Ecto neural progenitor cell (in vitro differentiated cells): Measurements from ENCODE around the gene MYPN.

Experiments used
- DNase-seq: peaks from one replicate; pipeline ENCODE4 v3.0.0-alpha.2; 2018; ENCODE audit warnings: low spot score

The MYPN gene

DNA sequence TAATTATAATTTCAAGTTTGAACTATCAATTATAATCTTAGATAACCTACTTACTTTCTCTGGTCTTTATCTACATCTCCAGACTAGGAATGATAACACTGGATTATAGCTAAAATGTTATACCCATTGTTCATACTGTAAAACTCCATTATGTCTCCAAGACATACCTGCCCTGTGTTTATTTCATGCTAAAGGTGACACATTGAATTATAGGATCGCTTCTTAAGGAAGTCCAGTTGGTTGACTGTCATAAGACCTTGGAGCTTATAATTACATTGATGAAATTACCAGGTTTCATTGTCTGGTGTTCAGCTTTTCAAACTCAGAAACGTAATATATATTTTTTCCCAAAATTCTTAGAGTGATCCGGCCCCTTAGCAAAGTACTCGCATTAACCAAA is 18.7 kb upstream of the MYPN start:
- DNase-seq: no peak

DNA sequence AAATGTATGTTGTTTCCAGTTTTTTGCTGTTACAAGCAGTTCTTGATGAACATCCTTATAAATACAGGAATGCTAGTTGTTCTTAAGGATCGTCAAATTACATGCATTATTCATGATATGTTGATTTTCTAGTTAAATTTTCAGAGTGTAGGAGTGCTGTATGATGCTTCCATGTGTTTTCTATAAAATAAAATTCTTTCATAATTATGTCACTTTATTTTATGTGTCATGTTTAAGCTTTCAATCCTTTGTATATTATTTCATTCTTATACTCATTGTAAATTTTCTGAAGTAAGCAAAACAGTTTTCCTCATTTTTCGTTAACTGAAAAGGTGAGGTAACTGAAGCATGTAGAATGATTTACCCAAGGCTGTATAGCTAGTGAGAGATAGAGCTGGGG is 16.8 kb upstream of the MYPN start:
- no peak for DNase-seq

DNA sequence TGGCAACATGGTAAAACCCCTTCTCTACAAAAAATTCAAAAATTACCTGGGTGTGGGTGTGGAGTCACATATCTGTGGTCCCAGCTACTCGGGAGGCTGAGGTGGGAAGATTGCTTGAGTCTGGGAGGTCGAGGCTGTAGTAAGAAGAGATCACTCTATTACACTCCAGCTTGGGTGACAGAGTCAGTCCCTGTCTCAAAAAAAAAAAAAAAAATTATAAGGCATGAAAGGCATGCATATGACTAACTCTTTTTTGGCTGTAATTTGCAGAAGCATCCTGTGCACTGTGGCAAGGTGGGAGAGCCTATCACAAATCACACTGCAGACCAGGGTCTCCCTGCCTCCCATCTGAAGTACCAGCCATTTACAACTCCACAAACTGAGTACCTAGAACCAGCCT is 14.1 kb upstream of the MYPN start:
- DNase-seq: no peak

- no peak for DNase-seq
Observed at GRCh38 chr10:68096913-68097516, 12.3 kb upstream of the MYPN start.

- no peak for DNase-seq
Observed at GRCh38 chr10:68099736-68100135, 9.6 kb upstream of the MYPN start.

GRCh38 chr10:68101066-68101465 is 8.2 kb upstream of the MYPN start:
- DNase-seq: no peak

- no peak for DNase-seq
Observed at GRCh38 chr10:68103261-68103878, 5.9 kb upstream of the MYPN start.

GRCh38 chr10:68103901-68104300 is 5.4 kb upstream of the MYPN start:
- DNase-seq: no peak

- no peak for DNase-seq
Observed at GRCh38 chr10:68105820-68106219, 3.5 kb upstream of the MYPN start.

GRCh38 chr10:68106656-68107055 is 2.6 kb upstream of the MYPN start:
- no peak for DNase-seq

- no peak for DNase-seq
Observed at GRCh38 chr10:68107651-68108050, 1.6 kb upstream of the MYPN start.

- DNase-seq: no peak
Observed at GRCh38 chr10:68108051-68108450, 1.2 kb upstream of the MYPN start.

DNA sequence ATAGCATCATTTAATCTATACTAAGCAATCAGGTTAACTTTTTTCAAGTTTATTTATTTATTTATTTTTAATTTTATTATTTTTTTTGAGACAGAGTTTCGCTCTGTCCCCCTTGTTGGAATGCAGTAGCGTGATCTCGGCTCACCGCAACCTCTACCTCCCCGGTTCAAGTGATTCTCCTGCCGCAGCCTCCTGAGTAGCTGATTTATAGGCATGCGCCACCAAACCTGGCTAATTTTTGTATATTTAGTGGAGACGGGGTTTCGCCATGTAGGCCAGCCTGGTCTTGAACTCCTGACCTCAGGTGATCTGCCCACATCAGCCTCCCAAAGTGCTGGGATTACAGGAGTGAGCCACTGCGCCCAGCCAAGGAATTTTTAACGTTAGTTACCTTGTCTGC is 635 bp upstream of the MYPN start:
- no peak for DNase-seq

GRCh38 chr10:68110027-68110426 is 739 bp downstream of the MYPN start:
- DNase-seq: no peak

DNA sequence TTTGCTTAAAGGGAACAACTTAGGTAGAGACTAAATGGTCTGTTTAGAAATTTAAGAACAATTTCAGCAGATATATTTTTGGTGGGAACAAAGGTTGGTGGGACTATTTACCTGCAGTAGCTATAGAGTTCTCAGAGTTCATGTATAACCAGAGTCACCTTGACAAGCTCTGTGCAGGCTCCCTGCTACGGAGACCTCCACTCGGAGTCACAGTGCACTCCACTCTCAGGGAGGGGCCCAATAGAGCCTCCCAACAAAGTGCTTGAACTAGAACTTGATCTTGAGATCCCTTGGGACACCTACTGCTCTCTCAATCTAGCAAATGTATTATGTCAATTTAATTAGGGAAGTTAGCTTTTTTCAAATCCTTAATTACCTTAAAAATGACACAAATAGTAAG is 2.3 kb downstream of the MYPN start:
- no peak for DNase-seq

DNA sequence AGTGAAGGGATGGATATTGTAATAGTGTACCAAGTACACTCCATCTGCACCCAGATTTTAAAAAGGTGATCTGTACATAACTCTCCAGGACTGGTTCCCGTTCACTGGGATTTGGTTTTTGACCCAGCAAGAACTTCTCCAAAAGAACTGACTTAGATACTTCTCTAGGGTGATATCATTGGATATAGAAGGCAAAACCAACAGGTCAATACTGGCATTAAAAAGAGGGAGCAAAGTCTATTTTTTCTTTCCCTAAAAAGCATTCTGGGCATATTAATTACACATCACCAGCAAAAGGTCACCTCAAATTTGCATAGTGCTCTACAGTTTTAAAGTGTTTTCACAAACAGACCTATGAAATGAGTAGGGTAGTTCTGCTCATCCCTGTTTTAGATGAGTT is 3.5 kb downstream of the MYPN start:
- DNase-seq: no peak

DNA sequence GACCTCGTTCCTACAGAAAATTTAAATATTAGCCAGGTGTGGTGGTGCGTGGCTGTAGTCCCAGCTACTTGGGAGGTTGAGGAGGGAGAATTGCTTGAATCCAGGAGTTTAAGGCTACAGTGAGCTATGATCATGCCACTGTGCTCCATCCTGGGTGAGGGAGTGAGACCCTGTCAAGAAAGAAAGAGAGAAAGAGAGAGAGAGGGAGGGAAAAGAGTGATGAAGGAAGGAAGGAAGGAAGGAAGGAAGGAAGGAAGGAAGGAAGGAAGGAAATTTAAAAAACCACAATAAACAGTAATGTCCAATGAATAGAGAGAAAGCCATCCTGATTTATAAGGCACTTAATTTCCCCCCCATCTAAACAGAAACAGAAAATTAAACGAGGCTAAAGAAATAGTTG is 9.4 kb downstream of the MYPN start:
- no peak for DNase-seq

DNA sequence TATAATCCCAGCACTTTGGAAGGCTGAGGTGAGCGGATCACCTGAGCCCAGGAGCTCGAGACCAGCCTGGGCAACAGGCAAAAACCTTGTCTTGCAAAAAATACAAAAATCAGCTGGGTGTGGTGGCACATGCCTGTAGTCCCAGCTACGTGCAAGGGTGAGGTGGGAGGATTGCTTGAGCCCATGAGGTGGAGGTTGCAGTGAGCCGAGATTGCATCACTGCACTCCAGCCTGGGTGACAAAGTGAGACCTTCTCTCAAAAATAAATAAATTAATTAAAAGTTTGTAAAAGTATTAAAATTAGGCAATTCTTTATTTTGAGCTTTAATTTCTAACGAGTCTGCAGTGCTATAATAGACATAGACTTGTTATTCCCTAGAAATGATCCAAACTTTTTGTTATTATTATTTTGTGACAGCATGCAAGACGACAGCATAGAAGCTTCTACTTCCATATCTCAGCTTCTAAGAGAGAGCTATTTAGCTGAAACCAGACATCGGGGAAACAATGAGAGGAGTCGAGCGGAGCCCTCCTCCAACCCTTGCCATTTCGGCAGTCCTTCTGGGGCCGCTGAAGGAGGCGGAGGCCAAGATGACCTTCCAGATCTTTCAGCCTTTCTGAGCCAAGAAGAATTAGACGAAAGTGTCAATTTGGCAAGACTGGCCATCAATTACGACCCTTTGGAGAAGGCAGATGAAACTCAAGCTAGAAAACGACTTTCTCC is 11.9 kb downstream of the MYPN start:
- no peak for DNase-seq

DNA sequence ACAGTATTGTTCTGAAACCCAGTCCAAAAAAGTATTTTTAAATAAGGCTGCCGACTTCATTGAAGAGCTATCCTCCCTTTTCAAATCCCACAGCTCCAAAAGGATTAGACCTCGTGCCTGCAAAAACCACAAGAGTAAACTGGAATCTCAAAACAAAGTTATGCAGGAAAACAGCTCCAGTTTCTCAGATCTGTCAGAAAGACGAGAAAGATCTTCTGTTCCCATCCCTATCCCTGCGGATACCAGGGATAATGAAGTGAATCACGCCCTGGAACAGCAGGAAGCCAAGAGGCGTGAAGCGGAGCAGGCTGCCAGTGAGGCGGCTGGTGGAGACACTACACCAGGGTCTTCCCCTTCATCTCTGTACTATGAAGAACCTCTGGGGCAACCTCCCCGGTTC is 12.6 kb downstream of the MYPN start:
- no peak for DNase-seq

DNA sequence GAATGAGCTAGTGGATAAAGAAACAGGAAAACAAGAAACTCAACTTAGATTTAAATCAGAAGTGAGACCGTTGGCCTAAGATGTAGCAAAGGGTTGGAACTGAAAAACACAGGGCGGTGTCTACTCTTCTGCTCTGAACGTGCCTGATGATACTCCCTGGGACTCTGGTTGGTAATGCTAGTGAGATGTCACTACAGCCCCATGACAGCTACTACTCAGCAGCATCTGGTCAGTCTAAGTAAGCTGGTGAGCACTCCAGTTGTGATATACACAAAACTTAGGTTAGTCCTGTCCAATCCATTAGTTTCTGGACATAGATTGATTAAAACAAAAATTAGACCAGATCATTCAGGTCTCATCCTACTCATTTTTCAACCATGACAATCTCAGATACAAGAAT is 15.4 kb downstream of the MYPN start:
- no peak for DNase-seq

DNA sequence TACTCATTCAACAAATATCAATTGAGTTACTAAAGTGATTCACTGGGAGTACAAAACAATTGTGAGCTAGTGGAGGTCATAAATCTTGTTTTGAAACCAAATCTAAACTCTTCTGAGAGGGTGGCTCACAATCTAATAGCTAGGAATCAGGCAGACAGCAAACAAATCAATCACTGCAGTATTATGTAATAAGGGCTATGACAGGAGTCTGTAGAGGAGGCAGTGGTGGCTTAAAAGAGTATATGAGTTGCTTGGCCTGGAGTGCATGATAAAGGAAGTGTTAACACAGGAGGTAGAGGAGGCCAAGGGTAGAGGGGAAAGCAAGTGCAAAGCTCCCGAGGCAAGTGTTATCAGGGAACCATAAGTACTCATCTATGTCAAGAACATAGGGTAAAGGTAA is 16.5 kb downstream of the MYPN start:
- DNase-seq: no peak

GRCh38 chr10:68128015-68128414 is 18.7 kb downstream of the MYPN start:
- no peak for DNase-seq

- DNase-seq: no peak
Observed at GRCh38 chr10:68132391-68132790, 23.1 kb downstream of the MYPN start.

GRCh38 chr10:68133523-68133922 is 24.2 kb downstream of the MYPN start:
- no peak for DNase-seq
